ENCODE results near the gene VOPP1.
"Not testable (repeated sequence)": the region's sequence is repeated elsewhere in the genome, so short reads cannot be mapped to it uniquely, and the experiment has no call there.

The VOPP1 gene, protein sequence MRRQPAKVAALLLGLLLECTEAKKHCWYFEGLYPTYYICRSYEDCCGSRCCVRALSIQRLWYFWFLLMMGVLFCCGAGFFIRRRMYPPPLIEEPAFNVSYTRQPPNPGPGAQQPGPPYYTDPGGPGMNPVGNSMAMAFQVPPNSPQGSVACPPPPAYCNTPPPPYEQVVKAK

DNA sequence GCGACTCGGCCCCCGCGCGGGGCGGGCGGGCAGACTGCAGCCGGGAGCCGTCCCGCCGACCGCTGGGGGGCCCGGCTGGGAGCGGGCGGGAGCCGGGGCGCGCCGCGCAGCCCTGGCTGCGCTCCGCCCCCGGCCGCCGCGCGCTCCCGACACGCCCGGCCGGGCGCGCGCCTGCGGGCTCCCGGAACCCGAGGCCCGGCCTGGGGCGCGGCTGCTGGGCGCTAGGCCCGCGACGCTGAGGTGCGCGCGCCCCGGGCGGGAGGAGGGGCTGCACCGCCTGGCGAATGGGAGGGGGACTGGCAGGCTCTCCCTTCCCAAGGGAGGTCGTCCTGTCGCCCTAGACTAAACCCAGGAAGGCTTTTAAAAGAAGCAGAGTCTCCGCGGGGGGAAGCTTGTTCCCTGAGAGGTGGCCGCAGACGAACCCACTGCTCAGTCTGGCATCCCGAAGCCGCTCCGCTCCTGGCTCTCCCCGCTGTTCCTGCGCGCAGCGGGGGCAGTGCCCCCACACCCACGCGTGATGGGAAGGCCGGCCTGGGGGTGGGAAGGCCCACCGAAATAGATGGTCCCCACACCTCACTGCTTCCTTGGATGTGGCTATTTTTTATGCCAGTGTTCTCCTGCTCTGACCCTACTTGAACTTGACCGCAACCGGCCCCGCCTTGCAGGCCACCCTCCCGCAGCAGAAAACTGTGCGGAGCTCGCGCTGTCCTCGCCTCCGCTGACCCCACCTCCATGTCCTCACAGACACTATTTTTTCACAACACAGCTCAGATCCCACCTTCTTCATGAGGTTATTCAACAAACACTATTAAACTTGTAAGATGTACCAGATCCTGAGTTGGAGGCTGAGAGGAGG lies at the start of gene VOPP1:
Gene VOPP1 (minus strand): TSS at position 125 of the 856 bp plus-strand sequence. CDS start 178 bp downstream, outside the sequence.
- peak; percentile 66 for DNase-seq

DNA sequence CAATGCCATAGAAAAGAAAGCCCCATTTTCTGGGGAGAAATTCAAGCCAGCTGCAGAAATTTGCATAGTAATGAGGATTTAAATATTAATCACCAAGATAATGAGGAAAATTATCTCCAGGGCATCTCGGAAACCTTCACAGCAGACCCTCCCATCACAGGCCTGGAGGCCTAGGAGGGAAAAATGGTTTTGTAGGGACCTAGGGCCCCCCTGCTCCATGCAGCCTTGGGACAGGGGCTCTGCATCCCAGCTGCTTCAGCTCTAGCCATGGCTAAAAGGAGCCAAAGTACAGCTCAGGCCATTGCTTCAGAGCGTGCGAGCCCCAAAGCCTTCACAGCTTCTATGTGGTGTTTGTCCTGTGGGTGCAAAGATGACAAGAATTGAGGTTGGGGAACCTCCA lies 46.6 kb upstream of the VOPP1 start:
- no peak for DNase-seq

DNA sequence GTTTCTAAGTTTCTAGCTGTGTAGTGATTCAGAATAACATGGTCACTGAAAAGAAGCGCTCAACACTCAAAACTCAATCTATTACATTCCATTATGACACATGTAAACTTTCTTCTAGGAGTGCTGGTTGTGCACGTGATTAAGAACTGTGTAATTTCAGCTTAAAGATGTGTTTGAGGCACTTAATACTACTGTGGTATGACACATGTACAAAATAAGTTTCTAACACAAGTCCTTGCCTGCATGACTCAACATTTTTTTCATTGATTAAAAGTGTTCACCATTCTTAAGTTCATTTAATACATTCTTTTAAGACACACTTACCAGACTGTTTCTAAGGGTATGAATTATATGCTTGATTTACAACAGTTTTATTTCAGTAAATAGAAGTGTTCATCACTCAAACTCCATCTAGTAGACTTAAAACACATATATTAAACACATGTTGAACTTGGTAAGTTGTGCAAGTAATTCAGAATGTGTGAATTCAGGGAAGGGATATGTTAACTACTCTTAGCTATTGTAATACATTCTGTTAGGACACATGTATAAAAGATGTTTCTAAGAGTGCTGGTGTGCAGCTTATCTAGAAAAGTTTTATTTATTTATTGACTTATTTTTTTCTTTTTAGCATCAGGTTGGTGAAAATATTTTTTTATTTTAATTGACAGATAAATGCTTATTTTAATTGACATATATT lies 42.2 kb upstream of the VOPP1 start:
- DNase-seq, result not testable (repeated sequence)

DNA sequence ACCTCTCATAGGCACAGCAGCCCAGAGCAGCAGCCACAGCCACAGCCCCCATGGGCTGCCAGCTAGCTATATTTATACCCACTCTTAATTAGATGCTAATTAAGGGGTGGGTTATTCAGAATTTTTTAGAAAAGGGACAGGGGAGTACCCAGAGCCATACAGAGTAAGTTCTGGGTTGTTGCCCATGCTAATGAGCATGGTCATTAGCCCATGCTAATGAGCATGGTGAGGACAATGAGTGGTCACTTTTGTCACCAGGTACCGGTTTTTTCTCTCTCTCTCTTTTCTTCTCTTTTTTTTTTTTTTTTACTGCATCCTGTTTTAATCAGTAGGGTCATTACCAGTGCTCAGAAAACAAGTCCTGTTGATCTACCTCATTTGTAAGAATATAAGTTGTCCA lies 37.4 kb upstream of the VOPP1 start:
- DNase-seq, result not testable (repeated sequence)

DNA sequence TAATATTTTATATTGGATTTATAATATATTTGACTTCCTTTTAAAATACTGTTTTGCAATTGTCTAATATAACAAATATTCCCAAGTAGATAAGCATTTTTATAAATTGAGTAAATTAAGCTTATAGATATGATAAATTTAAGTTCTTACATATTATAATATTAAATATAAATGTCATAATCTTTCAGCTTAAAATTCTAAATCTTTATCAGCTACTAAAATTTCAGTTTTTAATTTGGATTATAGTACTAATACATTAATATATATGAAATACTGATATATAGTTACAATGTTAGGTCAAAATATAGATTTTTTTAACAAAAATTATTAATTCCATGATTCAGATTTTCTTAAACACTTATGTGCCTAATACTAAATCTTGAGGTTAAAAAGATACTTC lies 33.4 kb upstream of the VOPP1 start:
- DNase-seq, result not testable (repeated sequence)

DNA sequence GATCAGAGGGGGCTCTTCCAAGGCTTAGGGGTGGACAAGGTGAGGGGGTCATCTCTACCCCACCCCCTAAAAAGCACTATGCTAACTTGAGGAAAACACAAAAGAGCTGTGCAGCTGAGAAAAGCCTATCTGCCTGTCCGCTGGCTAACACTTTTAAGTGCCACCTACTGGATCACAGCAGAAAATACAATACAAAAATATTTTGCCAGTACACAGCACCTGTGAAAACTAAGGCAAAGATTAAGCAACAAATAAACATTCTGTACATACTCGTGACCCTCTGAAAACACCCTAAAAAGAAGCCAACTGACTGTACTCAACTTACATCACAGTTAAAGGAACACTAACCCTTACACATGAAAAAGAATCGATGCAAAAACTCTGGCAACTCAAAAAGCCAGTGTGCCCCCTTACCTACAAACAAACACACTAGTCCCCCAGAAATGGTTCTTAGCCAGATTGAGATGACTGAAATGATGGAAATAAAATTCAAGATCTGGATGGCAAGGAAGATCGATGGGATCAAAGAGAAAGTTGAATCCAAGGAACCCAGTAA lies 25.7 kb upstream of the VOPP1 start:
- not testable (repeated sequence) for DNase-seq

DNA sequence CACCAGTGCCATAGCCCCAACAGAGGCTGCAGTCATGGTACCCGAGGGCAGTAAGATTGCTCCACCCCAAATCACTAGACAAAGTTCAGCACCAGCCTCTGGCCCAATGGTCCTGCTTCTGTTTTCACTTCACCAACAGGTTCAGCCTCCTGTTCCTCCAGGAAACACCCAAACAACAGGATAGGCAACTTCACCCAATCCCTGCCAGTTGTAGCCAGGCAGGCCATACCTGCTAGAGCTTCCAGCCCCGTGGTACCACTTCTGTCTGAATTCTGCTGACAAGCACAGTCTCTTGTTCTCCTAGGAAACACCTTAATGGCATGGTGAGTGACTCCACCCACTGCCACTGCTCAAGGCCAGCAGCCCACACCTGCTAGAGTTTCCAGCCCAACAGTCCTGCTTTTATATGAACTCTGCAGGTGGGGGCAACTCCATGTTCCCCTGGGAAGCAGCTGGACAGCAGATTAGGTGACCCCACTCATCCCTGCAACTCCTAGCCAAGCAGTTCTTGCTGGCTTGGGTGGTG lies 25.0 kb upstream of the VOPP1 start:
- DNase-seq, result not testable (repeated sequence)

DNA sequence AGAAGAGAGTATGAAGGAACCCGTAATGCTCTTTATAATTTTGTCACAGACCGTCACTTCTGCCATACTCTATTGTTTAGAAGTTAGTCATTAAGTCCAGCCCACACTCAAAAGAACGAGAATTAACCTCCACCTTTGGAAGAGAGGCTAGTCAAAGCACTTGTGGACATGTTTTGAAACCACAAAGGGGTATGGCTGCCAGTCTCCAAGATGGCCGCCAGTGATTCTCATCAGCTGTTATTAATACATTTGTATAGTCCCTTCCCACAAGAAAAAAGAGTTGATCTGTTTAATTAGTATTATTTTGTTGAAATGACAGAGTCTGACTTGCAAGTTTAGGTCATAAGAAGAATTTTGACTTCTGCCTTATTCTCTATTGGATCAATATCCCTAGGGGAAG lies 23.2 kb upstream of the VOPP1 start:
- DNase-seq, result no peak

DNA sequence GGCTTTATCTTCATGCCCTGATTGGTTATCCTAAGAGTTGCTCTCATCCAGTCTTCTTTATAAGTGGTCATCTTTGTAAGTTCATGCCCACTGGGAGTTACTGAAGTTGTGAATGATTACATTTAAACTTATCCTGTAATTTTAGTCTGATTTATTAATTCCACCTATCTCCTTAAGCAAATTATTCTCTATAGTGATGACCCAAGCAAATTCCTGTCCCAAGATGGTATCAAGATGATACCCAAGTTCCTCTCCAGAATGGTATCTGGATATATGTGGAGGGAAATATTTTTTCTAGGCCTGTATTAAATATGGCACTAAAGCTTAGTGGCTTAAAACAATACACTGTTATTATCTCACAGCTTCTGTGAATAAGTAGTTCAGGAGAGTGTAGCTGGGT lies 22.6 kb upstream of the VOPP1 start:
- DNase-seq, result no peak

DNA sequence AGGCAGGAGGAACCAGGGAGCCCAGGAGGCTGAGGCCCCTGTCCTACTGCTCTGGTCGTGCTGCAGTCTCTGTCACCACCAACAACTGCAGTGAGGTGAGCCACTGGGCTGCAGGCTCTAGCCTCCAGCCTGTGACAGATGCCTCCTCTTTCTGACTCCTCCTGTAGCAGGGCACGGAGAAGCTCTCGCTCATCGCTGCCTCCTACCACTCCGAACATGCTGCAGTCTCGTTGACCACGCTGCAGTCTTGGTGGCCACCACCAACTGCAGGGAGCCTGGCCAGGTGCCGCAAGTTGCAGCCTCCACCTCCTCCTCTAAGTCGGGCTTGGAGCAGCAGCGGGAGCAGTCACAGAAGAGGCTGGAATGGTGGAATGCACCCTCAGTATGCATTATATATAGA lies 22.1 kb upstream of the VOPP1 start:
- DNase-seq, result no peak

DNA sequence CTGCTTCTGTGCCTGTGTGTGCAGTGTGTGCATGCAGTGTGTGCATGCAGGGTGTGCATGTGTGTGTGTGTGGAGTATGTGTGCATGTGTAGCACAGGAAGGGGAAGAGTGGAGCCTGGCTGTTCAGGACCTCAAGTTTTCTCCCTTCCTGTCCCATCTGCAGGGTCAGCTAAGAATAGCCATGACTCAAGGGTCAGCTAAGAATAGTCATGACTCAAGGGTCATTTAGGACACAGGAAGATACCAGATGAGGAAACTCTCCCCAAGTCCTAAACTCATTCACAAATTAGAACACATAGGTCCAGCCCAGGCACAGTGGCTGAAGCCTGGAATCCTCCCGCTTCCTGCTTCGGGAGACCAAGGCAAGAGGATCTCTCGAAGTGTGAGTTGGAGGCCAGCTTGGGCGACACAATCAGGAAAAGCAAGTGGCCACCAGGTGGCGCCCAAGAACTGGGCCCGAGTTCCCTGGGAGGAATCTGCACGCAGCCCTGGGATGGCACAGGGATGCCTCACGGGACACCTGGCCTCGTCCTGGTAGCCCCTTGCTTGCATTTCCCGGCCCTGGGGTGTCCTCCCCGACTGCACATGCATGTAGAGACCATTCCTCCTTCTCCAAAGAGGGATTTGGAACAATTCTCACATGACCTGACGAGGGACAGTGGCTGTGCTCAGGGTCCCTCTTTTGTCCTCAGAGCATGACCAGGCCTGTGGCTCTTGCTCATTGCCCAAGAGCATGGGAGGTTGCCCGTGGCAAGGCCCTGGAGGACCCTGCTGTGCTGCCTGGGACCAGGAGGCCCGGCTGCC lies 21.4 kb upstream of the VOPP1 start:
- DNase-seq, result peak; percentile 46

DNA sequence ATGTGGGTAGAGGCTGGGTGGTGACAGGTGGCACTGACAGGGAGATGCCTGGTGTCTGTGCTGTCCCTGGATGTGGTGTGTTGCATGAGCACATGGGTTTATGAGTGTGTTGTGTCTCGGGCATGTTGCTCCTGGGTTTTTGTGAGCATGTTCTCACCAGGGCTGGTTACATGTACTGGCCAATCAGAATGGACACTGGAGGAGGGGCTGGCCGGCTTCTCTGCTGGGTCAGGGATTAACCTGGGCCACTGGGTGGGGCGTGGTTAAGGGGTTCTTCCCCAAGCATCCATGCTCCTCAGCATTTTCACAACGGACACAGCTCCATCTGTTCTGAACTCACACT lies 20.8 kb upstream of the VOPP1 start:
- DNase-seq, result no peak

DNA sequence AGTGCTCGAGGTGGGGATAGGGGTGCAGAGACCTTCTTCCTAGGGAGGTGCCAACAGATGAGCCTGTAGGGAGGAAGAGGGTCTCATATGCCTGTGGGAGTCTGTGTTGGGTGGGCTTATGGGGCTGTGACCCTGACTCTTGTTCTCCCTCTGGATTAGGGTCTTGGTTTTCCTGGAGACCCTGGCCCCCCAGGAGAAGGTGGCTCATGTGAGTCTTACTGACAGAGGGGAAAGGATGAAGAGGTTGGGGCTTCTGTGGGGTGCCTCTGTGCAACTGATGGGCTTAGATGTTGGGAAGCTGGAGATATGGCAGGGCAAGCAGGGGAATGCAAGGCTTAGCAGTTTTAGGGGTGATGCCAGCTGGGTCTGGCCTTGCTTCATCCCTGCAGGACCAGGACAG lies 20.2 kb upstream of the VOPP1 start:
- no peak for DNase-seq

DNA sequence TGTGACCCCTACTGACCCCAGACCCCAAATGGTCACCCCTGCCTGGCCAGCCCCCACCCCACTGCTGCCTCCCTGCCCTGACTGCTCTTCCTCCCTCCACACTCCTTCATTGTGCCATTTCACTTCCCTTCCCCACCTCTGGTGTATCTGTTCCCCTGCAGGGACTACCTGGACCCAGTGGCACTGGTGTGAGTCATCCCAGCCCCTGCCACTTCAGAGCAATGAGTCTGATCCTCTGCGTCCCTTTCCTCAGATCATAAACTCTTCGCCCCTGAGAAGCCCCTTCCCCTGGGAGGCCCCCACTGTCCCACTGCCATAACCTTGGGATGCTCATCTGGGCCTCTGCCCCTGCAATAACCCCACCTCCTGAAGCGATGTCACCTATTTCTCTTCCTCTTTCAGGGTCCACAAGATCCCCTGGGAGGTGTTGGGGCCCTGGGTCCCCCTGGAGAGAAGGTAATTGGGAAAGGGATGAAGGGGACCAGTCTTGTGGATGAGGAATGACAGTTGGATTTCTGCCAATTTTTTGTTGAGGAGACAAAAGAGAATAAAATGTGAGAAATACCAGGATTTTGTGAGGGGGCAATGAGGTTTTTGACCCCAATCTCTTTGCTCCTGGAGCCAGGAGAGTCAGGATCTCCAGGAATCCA lies 19.1 kb upstream of the VOPP1 start:
- no peak for DNase-seq

DNA sequence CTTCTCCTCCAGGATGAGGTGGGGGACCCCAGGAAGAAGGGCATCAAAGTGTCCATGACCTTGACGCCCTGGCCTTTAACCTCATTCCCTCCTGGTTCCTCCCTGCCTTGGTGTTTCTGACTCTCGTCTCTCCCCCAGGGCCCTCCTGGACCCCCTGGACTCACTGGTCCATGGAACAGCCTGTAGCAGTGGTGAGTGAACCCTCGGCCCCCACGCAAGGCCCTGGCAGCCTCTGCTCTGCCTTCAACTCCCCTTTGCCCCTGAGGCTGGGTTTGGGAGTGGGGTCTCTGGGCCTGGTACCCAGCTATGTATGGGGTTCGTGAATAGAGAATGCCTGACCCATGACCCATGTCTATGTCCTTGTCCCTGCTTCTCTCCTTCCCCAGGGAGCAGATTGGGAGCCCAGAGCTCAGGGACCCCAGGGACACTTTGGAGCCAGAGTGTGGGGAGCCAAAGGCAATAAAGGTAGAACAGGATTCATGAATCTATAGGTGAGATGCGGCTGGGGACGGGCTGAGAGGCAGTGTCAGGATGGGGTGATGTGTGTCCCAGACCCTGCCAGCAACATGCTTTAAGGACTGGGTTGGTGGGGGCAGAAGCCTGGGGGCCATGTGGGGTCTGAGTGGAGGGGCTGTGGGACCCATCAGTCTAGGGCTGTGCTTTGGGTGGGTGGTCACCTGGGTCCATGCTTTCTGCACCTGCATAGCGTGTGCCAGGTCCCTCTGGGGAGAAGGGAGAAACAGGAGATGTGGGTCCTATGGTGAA lies 18.4 kb upstream of the VOPP1 start:
- DNase-seq, result no peak

DNA sequence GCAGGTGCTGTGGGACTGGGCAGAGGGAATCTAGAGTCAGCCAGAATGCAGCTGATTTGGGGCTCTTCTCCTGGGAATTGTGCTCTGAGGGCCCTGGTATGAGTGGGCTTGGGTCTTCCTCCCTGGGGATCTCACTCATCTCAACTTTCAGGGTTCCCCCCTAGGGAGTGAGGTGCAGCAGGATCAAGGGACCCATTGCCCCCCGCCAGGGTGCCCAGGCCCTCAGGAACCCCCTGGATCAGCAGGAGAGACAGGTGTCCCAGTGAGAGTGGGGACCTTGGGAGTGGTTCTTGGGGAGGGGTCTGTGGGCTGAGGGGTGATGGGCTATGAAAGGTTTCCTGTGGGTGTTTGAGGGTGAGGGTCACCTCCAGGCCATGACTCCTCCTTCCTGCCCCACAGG lies 17.6 kb upstream of the VOPP1 start:
- no peak for DNase-seq

DNA sequence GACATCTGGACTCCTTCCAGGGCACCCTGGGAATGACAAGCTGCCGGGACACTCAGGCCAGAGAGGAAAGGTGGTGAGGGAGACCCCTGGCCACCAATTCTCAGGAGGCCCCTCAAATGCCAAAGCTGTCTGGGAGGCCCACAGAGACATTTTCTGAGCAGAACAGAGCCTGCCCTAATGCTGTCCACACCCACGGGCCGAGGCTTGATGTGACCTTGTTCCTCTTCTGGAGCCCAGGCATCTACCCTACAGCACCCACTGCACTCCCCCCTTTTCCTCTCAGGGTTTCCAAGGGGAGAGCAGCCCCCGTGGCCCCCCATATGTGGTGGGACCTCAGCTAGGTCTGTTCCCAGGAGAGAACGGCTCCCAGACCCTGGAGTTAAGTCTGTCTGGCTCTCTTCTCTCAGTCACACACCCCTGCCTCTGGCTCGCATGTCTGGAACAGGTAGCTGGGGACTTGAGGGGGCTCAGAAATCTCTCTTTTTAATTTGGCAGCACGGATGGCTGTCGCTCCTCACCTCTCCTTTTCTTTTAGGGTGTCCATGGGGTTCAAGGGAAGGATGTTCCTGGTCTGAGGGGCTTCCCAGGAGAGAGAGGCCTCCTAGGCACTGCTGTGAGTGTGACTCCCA lies 16.8 kb upstream of the VOPP1 start:
- DNase-seq, result no peak

DNA sequence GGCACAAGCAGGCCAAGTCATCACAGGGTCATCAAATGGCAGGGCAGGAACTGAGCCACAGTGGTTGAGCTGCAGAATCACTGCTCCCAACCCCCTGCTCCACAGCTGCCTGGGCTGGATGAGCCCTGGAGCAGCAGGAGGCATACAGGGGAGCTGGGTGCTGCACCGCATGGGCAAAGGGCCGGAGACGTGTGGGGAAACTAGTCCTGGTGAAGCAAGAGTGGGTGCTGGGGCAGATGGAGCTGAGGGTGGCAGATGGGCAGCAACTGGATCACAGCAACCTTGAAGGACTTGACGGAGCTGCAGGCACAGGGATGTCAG lies 16.0 kb upstream of the VOPP1 start:
- DNase-seq, result no peak

DNA sequence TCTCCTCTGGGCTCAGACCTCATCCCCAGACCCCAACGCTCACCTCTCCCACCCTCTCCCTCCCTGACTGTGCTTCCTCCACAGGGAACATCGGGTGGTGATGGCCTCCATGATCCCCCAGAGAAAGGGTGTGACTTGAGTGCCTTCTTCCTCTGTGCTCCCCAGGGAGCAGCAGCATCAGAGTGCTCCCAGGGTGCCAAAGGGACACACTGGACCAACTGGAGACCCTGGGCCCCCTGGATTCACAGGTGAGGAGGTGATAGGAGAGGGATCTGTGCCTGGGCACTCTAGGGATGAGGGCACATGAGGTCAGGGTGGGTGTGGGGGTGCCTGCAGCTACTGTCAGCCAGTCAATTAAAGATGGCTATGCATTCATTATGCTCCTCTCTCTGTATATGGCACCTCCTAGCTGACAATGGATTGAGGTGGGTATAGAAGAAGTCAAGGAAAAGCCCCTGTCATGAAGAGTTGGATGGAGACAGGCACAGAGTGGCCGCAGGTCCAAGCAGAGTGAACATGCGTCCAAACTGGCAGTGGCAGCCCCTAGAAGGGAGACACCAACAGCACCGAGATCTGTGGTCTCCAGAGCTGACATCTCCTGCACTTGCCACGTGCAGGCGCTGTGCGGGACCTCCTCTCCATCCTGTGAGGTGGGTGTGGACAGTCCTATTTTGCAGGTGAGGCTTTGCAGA lies 15.5 kb upstream of the VOPP1 start:
- no peak for DNase-seq

DNA sequence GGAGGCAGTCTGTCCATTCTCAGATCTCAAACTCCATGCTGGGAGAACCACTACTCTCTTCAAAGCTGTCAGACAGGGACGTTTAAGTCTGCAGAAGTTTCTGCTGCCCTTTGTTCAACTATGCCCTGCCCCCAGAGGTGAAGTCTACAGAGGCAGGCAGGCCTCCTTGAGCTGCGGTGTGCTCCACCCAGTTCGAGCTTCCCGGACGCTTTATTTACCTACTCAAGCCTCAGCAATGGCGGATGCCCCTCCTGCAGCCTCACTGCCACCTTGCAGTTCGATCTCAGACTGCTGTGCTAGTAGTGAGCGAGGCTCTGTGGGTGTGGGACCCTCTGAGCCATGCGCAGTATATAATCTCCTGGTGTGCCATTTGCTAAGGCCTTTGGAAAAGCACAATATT lies 10.4 kb upstream of the VOPP1 start:
- DNase-seq, result not testable (repeated sequence)

Data from NCI-H2029 (cell line).